IMR-90 (cell line): ENCODE data around the gene PIGBOS1. TPM values are rescaled to one million over a fixed set of nuclear protein-coding genes. Genes with fewer than 3 reads are reported as not detected.
"Not testable (repeated sequence)": the region's sequence is repeated elsewhere in the genome, so short reads cannot be mapped to it uniquely, and the experiment has no call there.

Experiments used
- ATAC-seq: fragments of 200-7000 bp; cut with Tn5 transposase; 2 replicates; pipeline ENCODE4 v1.9.1; 2020; ENCODE audit warnings: low read depth, mild to moderate bottlenecking, moderate library complexity
- BruUV-seq: library from RNA; stranded (reverse); fragments of 400-500 nt; replicated peaks from 2 replicates; lab custom pipeline; 2021; lab: Mats Ljungman, UMichigan
- CTCF ChIA-PET: fragments of 300-600 bp; formaldehyde crosslinking; extraction: SDS; loops from one replicate; lab custom pipeline; 2021; ENCODE audit warnings: antibody characterized with exemption; lab: Yijun Ruan, JAX
- POLR2A ChIA-PET: fragments of 300-600 bp; sonication (Branson Sonifier 250); formaldehyde crosslinking; loops from one replicate; lab custom pipeline; 2022; ENCODE audit warnings: antibody characterized with exemption; ENCODE audit not compliant: unreplicated experiment; lab: Charles Lee
- DNase-seq: peaks from one replicate; pipeline ENCODE4 v3.0.0; 2013
- H2AFZ ChIP-seq: replicated peaks from 2 replicates; pipeline ENCODE3; 2013; ENCODE audit warnings: low read length, mild to moderate bottlenecking; ENCODE audit not compliant: poor library complexity
- H2AK5ac ChIP-seq: 2 replicates; pipeline ENCODE4 v1.6.1; 2013; ENCODE audit warnings: low read depth, low read length, inconsistent platforms
- H2AK9ac ChIP-seq: replicated peaks from 2 replicates; pipeline ENCODE3; 2013; ENCODE audit warnings: mild to moderate bottlenecking, low read depth, low read length, moderate library complexity; ENCODE audit not compliant: poor library complexity
- H2BK120ac ChIP-seq: 2 replicates; pipeline ENCODE4 v1.6.1; 2013; ENCODE audit warnings: low read depth, low read length, inconsistent platforms
- H2BK15ac ChIP-seq: 3 replicates; pipeline ENCODE4 v1.6.1; 2013; ENCODE audit warnings: low read depth, low read length, inconsistent platforms
- H2BK20ac ChIP-seq: 2 replicates; pipeline ENCODE4 v1.6.1; 2013; ENCODE audit warnings: low read depth, mild to moderate bottlenecking, inconsistent platforms, low read length, moderate library complexity
- H2BK5ac ChIP-seq: 2 replicates; pipeline ENCODE4 v1.6.1; 2013; ENCODE audit warnings: mild to moderate bottlenecking, low read depth, low read length, inconsistent platforms; ENCODE audit not compliant: poor library complexity, severe bottlenecking
- H3K14ac ChIP-seq: replicated peaks from 2 replicates; pipeline ENCODE4 v1.6.1; 2013; ENCODE audit warnings: low read depth, low read length, inconsistent platforms
- H3K18ac ChIP-seq: 2 replicates; pipeline ENCODE4 v1.6.1; 2013; ENCODE audit warnings: low read depth, low read length, control low read depth
- H3K23ac ChIP-seq: 2 replicates; pipeline ENCODE4 v1.6.1; 2013; ENCODE audit warnings: low read depth, low read length, inconsistent platforms
- H3K27ac ChIP-seq: 2 replicates; pipeline ENCODE4 v1.5.1; 2013; ENCODE audit warnings: mild to moderate bottlenecking, control low read depth, low read length; ENCODE audit not compliant: insufficient read depth
- H3K27me3 ChIP-seq: 2 replicates; pipeline ENCODE4 v1.6.1; 2013; ENCODE audit warnings: low read length; ENCODE audit not compliant: control insufficient read depth, insufficient read depth
- H3K36me3 ChIP-seq: 2 replicates; pipeline ENCODE4 v1.6.1; 2013; ENCODE audit warnings: low read length, mixed read lengths; ENCODE audit not compliant: control insufficient read depth, insufficient read depth
- H3K4ac ChIP-seq: 2 replicates; pipeline ENCODE4 v1.6.1; 2013; ENCODE audit warnings: low read depth, low read length, inconsistent platforms
- H3K4me1 ChIP-seq: 2 replicates; pipeline ENCODE4 v1.6.1; 2013; ENCODE audit warnings: low read length, mixed read lengths; ENCODE audit not compliant: control insufficient read depth, insufficient read depth
- H3K4me2 ChIP-seq: 2 replicates; pipeline ENCODE4 v1.6.1; 2013; ENCODE audit warnings: low read depth, mild to moderate bottlenecking, control low read depth, low read length, moderate library complexity
- H3K4me3 ChIP-seq: 2 replicates; pipeline ENCODE4 v1.5.1; 2013; ENCODE audit warnings: low read depth, mild to moderate bottlenecking, control low read depth, low read length, moderate library complexity; ENCODE audit not compliant: insufficient read depth
- H3K56ac ChIP-seq: 2 replicates; pipeline ENCODE4 v1.6.1; 2013; ENCODE audit warnings: low read length, inconsistent platforms; ENCODE audit not compliant: insufficient read depth; ENCODE audit errors: extremely low read depth
- H3K79me1 ChIP-seq, 2 experiments: 2 replicates each; pipeline ENCODE4 v1.6.1; 2013; ENCODE audit warnings: low read length in 2 of 2, inconsistent platforms in 1 of 2, low read depth in 1 of 2
- H3K9ac ChIP-seq: 2 replicates; pipeline ENCODE4 v1.6.1; 2013; ENCODE audit warnings: low read depth, low read length, control low read depth
- H3K9me1 ChIP-seq: 2 replicates; pipeline ENCODE4 v1.6.1; 2013; ENCODE audit warnings: low read length, inconsistent platforms; ENCODE audit not compliant: insufficient read depth
- H3K9me3 ChIP-seq: 2 replicates; pipeline ENCODE4 v1.6.1; 2013; ENCODE audit warnings: low read length; ENCODE audit not compliant: control insufficient read depth, insufficient read depth
- H4K20me1 ChIP-seq: 2 replicates; pipeline ENCODE4 v1.6.1; 2013; ENCODE audit warnings: low read length, inconsistent platforms; ENCODE audit not compliant: insufficient read depth
- H4K5ac ChIP-seq: 2 replicates; pipeline ENCODE4 v1.6.1; 2013; ENCODE audit warnings: mild to moderate bottlenecking, low read depth, low read length, control low read depth
- H4K8ac ChIP-seq, 2 experiments: 2 replicates each; pipeline ENCODE4 v1.6.1; 2013; ENCODE audit warnings: low read depth in 2 of 2, low read length in 2 of 2, control low read depth in 1 of 2, inconsistent platforms in 1 of 2
- H4K91ac ChIP-seq: 2 replicates; pipeline ENCODE4 v1.6.1; 2013; ENCODE audit warnings: low read depth, low read length, inconsistent platforms; ENCODE audit not compliant: insufficient read depth
- WGBS, 2 experiments: methylation state at CpG; one replicate each; pipeline versions ENCODE4 v1.1.5 to v1.1.7; 2013; ENCODE audit warnings: missing lambda C conversion rate in 2 of 2; ENCODE audit not compliant: insufficient read length in 1 of 2; ENCODE audit errors: extremely low coverage in 2 of 2; 5-methylcytosine and 5-hydroxymethylcytosine counted together
- dilution Hi-C: fragments of 300-500 bp; cut with HindIII; formaldehyde crosslinking; loops from one replicate; pipeline ENCODE4 v1.14.3; 2018; ENCODE audit warnings: low sequenced_read_pairs; ENCODE audit not compliant: unreplicated experiment
- in situ Hi-C: fragments of 300-500 bp; cut with MboI; formaldehyde crosslinking; loops from 3 replicates; pipeline ENCODE4 v1.14.3; 2019; ENCODE audit warnings: low sequenced_read_pairs, inconsistent platforms, mixed read lengths
- intact Hi-C: fragments of 100-400 bp; cut with micrococcal nuclease; formaldehyde crosslinking; loops from 2 replicates; pipeline ENCODE4 v1.10.0; 2022
- polyA plus RNA-seq, 3 experiments: library from polyadenylated mRNA; depleted of rRNA; stranded (reverse); fragments of >200 nt; gene quantifications; 2 replicates each; pipeline ENCODE4 v1.2.3, GENCODE V29; 2012; ENCODE audit warnings: low replicate concordance in 1 of 3
- total RNA-seq: library from RNA; depleted of rRNA; stranded (reverse); fragments of >200 nt; gene quantifications from 2 replicates; pipeline ENCODE4 v1.2.3, GENCODE V29; 2012
- TF ChIP-seq, protein P1 (sequence below): conservative IDR thresholded peaks from 2 replicates; pipeline ENCODE4 v1.5.1; 2012; ENCODE audit warnings: mild to moderate bottlenecking, low read depth, low read length, improper control_type of control experiment

PIGBOS1 gene
- total and polyA plus RNA-seq, 2 of the 4 experiments (the other 2 are of a cell fraction): 11.7 to 12.7 TPM

DNA sequence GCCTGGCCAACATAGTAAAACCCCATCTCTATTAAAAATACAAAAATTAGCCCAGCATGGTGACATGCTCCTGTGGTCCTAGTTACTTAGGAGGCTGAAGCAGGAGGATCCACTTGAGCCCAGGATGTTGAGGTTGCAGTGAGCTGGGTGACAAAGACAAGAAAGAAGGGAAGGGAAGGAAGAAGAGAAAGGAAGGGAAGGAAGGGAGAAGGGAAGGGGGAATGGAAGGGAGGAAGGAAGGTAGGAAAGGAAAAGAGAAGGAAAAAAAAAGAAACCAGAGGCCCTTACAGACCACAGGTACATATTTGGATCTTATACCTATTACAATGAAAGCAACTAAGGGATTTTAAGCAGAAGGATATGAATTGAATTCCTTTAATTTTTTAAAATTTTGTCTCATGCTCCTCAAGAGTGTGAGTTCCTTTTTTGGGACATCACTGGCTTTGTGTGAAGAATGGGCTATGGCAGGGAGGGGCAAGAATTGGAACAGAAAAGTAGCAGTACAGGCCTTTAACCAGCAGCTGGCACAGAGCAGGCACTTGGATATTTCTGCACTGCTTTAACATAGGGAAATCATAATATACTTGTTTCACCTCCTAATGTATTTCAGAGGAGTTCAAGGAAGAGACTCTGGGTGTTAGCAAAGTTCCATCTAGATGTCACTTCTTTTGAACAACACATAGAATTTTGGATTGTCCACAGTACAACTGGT is 37.2 kb downstream of the PIGBOS1 start (continued):
- TF ChIP-seq, protein P1, sequence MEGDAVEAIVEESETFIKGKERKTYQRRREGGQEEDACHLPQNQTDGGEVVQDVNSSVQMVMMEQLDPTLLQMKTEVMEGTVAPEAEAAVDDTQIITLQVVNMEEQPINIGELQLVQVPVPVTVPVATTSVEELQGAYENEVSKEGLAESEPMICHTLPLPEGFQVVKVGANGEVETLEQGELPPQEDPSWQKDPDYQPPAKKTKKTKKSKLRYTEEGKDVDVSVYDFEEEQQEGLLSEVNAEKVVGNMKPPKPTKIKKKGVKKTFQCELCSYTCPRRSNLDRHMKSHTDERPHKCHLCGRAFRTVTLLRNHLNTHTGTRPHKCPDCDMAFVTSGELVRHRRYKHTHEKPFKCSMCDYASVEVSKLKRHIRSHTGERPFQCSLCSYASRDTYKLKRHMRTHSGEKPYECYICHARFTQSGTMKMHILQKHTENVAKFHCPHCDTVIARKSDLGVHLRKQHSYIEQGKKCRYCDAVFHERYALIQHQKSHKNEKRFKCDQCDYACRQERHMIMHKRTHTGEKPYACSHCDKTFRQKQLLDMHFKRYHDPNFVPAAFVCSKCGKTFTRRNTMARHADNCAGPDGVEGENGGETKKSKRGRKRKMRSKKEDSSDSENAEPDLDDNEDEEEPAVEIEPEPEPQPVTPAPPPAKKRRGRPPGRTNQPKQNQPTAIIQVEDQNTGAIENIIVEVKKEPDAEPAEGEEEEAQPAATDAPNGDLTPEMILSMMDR: no peak

DNA sequence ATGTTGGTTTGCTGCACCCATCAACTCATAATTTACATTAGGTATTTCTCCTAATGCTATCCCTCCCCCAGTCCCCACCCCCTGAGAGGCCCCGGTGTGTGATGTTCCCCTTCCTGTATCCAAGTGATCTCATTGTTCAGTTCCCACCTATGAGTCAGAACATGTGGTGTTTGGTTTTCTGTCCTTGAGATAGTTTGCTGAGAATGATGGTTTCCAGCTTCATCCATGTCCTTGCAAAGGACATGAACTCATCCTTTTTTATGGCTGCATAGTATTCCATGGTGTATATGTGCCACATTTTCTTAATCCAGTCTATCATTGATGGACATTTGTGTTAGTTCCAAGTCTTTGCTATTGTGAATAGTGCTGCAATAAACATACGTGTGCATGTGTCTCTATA is 38.3 kb downstream of the PIGBOS1 start:
- H2BK15ac ChIP-seq, BruUV-seq, H2AK9ac ChIP-seq, H2BK20ac ChIP-seq, H3K9me3 ChIP-seq, CTCF ChIA-PET, H3K9ac ChIP-seq, H2AFZ ChIP-seq, H3K4me3 ChIP-seq, intact Hi-C loops, H2BK5ac ChIP-seq, H3K14ac ChIP-seq, H3K23ac ChIP-seq, H3K27me3 ChIP-seq, H3K4ac ChIP-seq, H2AK5ac ChIP-seq, H3K56ac ChIP-seq, dilution Hi-C loops, H4K91ac ChIP-seq, H4K5ac ChIP-seq, H3K36me3 ChIP-seq, H3K27ac ChIP-seq, ATAC-seq, POLR2A ChIA-PET, H4K8ac ChIP-seq, H3K18ac ChIP-seq, H3K4me2 ChIP-seq, H2BK120ac ChIP-seq: not testable (repeated sequence)
- Histone ChIP-seq H4K20me1 (peaks cover 16% of the 10 kb centered on the region; the same call in 1 of the 2 replicates), H3K79me1 (peaks cover 22 to 54% of the 10 kb centered on the region in 2 experiments), H3K4me1 (peaks cover 13% of the 10 kb centered on the region), H3K9me1 (peaks cover 22% of the 10 kb centered on the region)
- in situ Hi-C loops: loop anchor here (5.0 kb wide), 1 partner anchor 58 kb away; no protein-coding TSS in a partner anchor
- no CpG with 5 or more reads among the region's 2 CpGs for WGBS, 2 experiments
- DNase-seq: peak; percentile 34
